K562 (cell line): ENCODE data around the gene GIMAP8. TPM values are rescaled to one million over a fixed set of nuclear protein-coding genes. Genes with fewer than 3 reads are reported as not detected.

ENCODE experiments used
- CBFB ChIP-seq: sonication (generic); formaldehyde crosslinking; IDR thresholded peaks from 2 replicates; pipeline ENCODE4 v1.4.0; 2020; ENCODE audit warnings: mild to moderate bottlenecking, missing genetic modification reagents
- CCAR2 ChIP-seq: fragments of 200-400 bp; formaldehyde crosslinking; IDR thresholded peaks from 2 replicates; pipeline ENCODE4 v1.6.1; 2017; ENCODE audit warnings: mild to moderate bottlenecking, low read depth, low read length
- GTF2A2 ChIP-seq: IDR thresholded peaks from 2 replicates; pipeline ENCODE4 v1.6.1; 2016; ENCODE audit warnings: mild to moderate bottlenecking, missing genetic modification characterization, missing compliant biosample characterization
- HSF4 ChIP-seq: fragments of 250-450 bp; sonication (Bioruptor Pico); IDR thresholded peaks from 2 replicates; pipeline ENCODE4 v2.1.2; 2022; ENCODE audit warnings: mild to moderate bottlenecking, moderate library complexity, borderline replicate concordance
- ILF3 ChIP-seq: fragments of 450-650 bp; IDR thresholded peaks from 2 replicates; pipeline ENCODE4 v1.6.1; 2018; ENCODE audit warnings: antibody characterized with exemption, mild to moderate bottlenecking, moderate library complexity, borderline replicate concordance
- JUNB ChIP-seq: fragments of 450-650 bp; formaldehyde crosslinking; conservative IDR thresholded peaks from 2 replicates; pipeline ENCODE4 v1.4.0; 2020; ENCODE audit warnings: mild to moderate bottlenecking
- KLF13 ChIP-seq: fragments of 450-650 bp; IDR thresholded peaks from 2 replicates; pipeline ENCODE4 v1.6.1; 2016; ENCODE audit warnings: missing genetic modification characterization, low read depth, mild to moderate bottlenecking, missing compliant biosample characterization, moderate library complexity, borderline replicate concordance
- MAFG ChIP-seq: fragments of 450-650 bp; conservative IDR thresholded peaks from 2 replicates; pipeline ENCODE4 v1.6.1; 2016; ENCODE audit warnings: missing genetic modification characterization, missing compliant biosample characterization
- MTA1 ChIP-seq: fragments of 450-650 bp; IDR thresholded peaks from 2 replicates; pipeline ENCODE4 v1.6.1; 2017; ENCODE audit warnings: borderline replicate concordance
- NBN ChIP-seq: fragments of 450-650 bp; IDR thresholded peaks from 2 replicates; pipeline ENCODE4 v1.6.1; 2016; ENCODE audit warnings: low read depth, mild to moderate bottlenecking
- NR3C1 ChIP-seq: sonication (generic); formaldehyde crosslinking; IDR thresholded peaks from 2 replicates; pipeline ENCODE4 v1.8.1; 2022; ENCODE audit warnings: missing genetic modification reagents
- PTRF ChIP-seq: fragments of 450-650 bp; IDR thresholded peaks from 2 replicates; pipeline ENCODE4 v1.6.1; 2016; ENCODE audit warnings: mild to moderate bottlenecking, missing genetic modification characterization, missing compliant biosample characterization
- RFX1 ChIP-seq: fragments of 450-650 bp; IDR thresholded peaks from 2 replicates; pipeline ENCODE4 v1.6.1; 2016; ENCODE audit warnings: mild to moderate bottlenecking, moderate library complexity
- RUNX1 ChIP-seq: sonication (generic); IDR thresholded peaks from 2 replicates; pipeline ENCODE4 v1.6.1; 2016; ENCODE audit warnings: antibody characterized with exemption, low read depth
- SREBF1 ChIP-seq: fragments of 150-350 bp; IDR thresholded peaks from 2 replicates; pipeline ENCODE4 v1.6.1; 2014; ENCODE audit warnings: antibody characterized with exemption, low read depth, low read length, borderline replicate concordance
- ZNF3 ChIP-seq: fragments of 250-450 bp; sonication (Bioruptor Pico); IDR thresholded peaks from 2 replicates; pipeline ENCODE4 v1.5.0; 2021; ENCODE audit warnings: mild to moderate bottlenecking, moderate library complexity
- ZNF644 ChIP-seq: fragments of 200-800 bp; sonication (Bioruptor generic); IDR thresholded peaks from 2 replicates; pipeline ENCODE4 v1.6.1; 2016; ENCODE audit warnings: low read depth, missing genetic modification characterization, missing compliant biosample characterization
- polyA plus RNA-seq, 8 experiments: library from polyadenylated mRNA; depleted of rRNA in 4 of 8; stranded (reverse) in 5 of 8; unstranded in 3 of 8; fragments of >200 nt; fragmentation: Nextera tagmentation in 2 of 8; fragmentation: Illumina TruSeq in 1 of 8; extraction: Ambion mirVana in 2 of 8; extraction: Trizol in 1 of 8; gene quantifications; 2 replicates each; pipeline versions ENCODE4 v1.2.1 to v1.2.3, GENCODE V29; 2011 to 2014; ENCODE audit warnings: inconsistent platforms in 1 of 8, missing spikeins in 1 of 8
- total RNA-seq, 7 experiments: library from RNA; depleted of rRNA in 6 of 7; stranded (reverse); fragments of >200 nt in 6 of 7; fragmentation: Illumina TruSeq in 2 of 7; extraction: Trizol in 2 of 7; gene quantifications; 2 replicates each; pipeline versions ENCODE4 v1.2.1 to v1.2.3, GENCODE V29; 2011 to 2021; ENCODE audit warnings: low replicate concordance in 1 of 7
- TF ChIP-seq, protein P1 (sequence below): fragments of 450-650 bp; IDR thresholded peaks from 2 replicates; pipeline ENCODE4 v1.6.1; 2017; ENCODE audit warnings: antibody characterized with exemption, mild to moderate bottlenecking
- TF ChIP-seq, protein P2 (sequence below): fragments of 450-650 bp; formaldehyde crosslinking; IDR thresholded peaks from 2 replicates; pipeline ENCODE4 v1.4.0; 2022; ENCODE audit warnings: missing genetic modification characterization
- TF ChIP-seq, protein P3 (sequence below): fragments of 450-650 bp; IDR thresholded peaks from 2 replicates; pipeline ENCODE4 v1.6.1; 2014; ENCODE audit warnings: low read depth, mild to moderate bottlenecking, moderate library complexity, borderline replicate concordance
- TF ChIP-seq, protein P4 (sequence below): fragments of 250-450 bp; sonication (Bioruptor Pico); IDR thresholded peaks from 2 replicates; pipeline ENCODE4 v1.5.0; 2021

GIMAP8 gene
- total and polyA plus RNA-seq, 9 of the 15 experiments (the other 6 are each of a cell fraction or from before 2014, with no cell fraction given): not detected

DNA sequence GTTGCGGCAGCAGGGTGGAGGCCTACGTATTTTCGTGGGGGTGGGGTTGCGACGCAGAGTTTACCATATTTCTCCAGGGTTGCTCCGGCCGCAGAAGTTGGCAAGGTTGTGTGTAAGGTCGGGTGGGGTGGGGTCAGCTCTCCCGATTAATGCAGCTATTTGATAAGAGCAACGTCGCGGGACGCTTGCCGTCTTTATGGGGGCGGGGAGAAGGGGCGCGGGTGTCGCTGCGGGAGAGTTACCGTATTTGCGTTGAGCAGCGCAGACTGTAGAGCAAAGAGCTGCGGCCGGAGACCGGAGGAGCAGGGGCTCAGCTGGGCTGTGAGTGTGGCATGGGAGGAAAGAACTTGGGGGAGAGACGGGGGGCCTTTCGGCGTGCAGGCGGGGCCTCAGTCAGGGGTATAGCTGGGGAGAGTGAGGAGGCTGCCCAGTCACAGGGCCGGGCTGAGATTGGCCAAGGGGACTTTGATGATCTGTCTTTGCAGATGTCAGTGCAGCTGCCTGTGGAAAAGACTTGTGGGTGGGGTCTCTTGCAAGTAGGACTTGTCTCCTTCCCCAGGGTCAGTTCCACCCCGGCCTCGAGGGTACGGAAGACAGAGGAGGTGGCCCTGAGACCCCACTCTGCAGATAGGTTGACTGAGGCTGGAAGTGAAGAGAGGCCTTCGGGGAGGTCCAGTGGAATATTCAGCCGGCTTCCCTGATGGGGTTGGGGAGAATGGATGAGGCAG lies 44.7 kb upstream of the GIMAP8 start (continued):
- 0 out of 2 replicates have a peak, but pooled peaks have one; percentile 41 for TF ChIP-seq CBFB (CRISPR knock-in tag)
- no peak for TF ChIP-seq ILF3
- TF ChIP-seq, protein P1, sequence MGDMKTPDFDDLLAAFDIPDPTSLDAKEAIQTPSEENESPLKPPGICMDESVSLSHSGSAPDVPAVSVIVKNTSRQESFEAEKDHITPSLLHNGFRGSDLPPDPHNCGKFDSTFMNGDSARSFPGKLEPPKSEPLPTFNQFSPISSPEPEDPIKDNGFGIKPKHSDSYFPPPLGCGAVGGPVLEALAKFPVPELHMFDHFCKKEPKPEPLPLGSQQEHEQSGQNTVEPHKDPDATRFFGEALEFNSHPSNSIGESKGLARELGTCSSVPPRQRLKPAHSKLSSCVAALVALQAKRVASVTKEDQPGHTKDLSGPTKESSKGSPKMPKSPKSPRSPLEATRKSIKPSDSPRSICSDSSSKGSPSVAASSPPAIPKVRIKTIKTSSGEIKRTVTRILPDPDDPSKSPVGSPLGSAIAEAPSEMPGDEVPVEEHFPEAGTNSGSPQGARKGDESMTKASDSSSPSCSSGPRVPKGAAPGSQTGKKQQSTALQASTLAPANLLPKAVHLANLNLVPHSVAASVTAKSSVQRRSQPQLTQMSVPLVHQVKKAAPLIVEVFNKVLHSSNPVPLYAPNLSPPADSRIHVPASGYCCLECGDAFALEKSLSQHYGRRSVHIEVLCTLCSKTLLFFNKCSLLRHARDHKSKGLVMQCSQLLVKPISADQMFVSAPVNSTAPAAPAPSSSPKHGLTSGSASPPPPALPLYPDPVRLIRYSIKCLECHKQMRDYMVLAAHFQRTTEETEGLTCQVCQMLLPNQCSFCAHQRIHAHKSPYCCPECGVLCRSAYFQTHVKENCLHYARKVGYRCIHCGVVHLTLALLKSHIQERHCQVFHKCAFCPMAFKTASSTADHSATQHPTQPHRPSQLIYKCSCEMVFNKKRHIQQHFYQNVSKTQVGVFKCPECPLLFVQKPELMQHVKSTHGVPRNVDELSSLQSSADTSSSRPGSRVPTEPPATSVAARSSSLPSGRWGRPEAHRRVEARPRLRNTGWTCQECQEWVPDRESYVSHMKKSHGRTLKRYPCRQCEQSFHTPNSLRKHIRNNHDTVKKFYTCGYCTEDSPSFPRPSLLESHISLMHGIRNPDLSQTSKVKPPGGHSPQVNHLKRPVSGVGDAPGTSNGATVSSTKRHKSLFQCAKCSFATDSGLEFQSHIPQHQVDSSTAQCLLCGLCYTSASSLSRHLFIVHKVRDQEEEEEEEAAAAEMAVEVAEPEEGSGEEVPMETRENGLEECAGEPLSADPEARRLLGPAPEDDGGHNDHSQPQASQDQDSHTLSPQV: no peak
- TF ChIP-seq, protein P2, sequence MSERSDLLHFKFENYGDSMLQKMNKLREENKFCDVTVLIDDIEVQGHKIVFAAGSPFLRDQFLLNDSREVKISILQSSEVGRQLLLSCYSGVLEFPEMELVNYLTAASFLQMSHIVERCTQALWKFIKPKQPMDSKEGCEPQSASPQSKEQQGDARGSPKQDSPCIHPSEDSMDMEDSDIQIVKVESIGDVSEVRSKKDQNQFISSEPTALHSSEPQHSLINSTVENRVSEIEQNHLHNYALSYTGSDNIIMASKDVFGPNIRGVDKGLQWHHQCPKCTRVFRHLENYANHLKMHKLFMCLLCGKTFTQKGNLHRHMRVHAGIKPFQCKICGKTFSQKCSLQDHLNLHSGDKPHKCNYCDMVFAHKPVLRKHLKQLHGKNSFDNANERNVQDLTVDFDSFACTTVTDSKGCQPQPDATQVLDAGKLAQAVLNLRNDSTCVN (CRISPR knock-in tag): no peak
- TF ChIP-seq JUNB (CRISPR knock-in tag): no peak
- TF ChIP-seq ZNF3 (CRISPR knock-in tag): no peak
- no peak for TF ChIP-seq KLF13 (tag)
- no peak; the same call in 1 of the 2 replicates for TF ChIP-seq RUNX1
- TF ChIP-seq, protein P3, sequence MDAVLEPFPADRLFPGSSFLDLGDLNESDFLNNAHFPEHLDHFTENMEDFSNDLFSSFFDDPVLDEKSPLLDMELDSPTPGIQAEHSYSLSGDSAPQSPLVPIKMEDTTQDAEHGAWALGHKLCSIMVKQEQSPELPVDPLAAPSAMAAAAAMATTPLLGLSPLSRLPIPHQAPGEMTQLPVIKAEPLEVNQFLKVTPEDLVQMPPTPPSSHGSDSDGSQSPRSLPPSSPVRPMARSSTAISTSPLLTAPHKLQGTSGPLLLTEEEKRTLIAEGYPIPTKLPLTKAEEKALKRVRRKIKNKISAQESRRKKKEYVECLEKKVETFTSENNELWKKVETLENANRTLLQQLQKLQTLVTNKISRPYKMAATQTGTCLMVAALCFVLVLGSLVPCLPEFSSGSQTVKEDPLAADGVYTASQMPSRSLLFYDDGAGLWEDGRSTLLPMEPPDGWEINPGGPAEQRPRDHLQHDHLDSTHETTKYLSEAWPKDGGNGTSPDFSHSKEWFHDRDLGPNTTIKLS: no peak
- no peak for TF ChIP-seq SREBF1
- no peak for TF ChIP-seq NR3C1 (CRISPR knock-in tag)
- no peak for TF ChIP-seq MAFG (tag)
- TF ChIP-seq RFX1: no peak
- 0 out of 2 replicates have a peak, but pooled peaks have one; percentile 8 for TF ChIP-seq MTA1
- TF ChIP-seq GTF2A2 (tag): no peak
- TF ChIP-seq ZNF644 (tag): no peak; the same call in none of the 2 replicates
- TF ChIP-seq NBN: no peak
- no peak for TF ChIP-seq PTRF (tag)
- TF ChIP-seq CCAR2: no peak
- TF ChIP-seq, protein P4, sequence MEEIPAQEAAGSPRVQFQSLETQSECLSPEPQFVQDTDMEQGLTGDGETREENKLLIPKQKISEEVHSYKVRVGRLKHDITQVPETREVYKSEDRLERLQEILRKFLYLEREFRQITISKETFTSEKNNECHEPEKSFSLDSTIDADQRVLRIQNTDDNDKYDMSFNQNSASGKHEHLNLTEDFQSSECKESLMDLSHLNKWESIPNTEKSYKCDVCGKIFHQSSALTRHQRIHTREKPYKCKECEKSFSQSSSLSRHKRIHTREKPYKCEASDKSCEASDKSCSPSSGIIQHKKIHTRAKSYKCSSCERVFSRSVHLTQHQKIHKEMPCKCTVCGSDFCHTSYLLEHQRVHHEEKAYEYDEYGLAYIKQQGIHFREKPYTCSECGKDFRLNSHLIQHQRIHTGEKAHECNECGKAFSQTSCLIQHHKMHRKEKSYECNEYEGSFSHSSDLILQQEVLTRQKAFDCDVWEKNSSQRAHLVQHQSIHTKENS (CRISPR knock-in tag): no peak
- TF ChIP-seq HSF4 (CRISPR knock-in tag): no peak
